IMR-90 (cell line): ENCODE measurements around the gene UNC93B1. TPM values are rescaled to one million over a fixed set of nuclear protein-coding genes. Genes with fewer than 3 reads are reported as not detected.

Source experiments
- ATAC-seq: fragments of 200-7000 bp; cut with Tn5 transposase; 2 replicates; pipeline ENCODE4 v1.9.1; 2020; ENCODE audit warnings: low read depth, mild to moderate bottlenecking, moderate library complexity
- BruUV-seq: library from RNA; stranded (reverse); fragments of 400-500 nt; replicated peaks from 2 replicates; lab custom pipeline; 2021; lab: Mats Ljungman, UMichigan
- CTCF ChIA-PET: fragments of 300-600 bp; formaldehyde crosslinking; extraction: SDS; loops from one replicate; lab custom pipeline; 2021; ENCODE audit warnings: antibody characterized with exemption; lab: Yijun Ruan, JAX
- POLR2A ChIA-PET: fragments of 300-600 bp; sonication (Branson Sonifier 250); formaldehyde crosslinking; loops from one replicate; lab custom pipeline; 2022; ENCODE audit warnings: antibody characterized with exemption; ENCODE audit not compliant: unreplicated experiment; lab: Charles Lee
- DNase-seq: peaks from one replicate; pipeline ENCODE4 v3.0.0; 2013
- H2AFZ ChIP-seq: replicated peaks from 2 replicates; pipeline ENCODE3; 2013; ENCODE audit warnings: low read length, mild to moderate bottlenecking; ENCODE audit not compliant: poor library complexity
- H2AK5ac ChIP-seq: 2 replicates; pipeline ENCODE4 v1.6.1; 2013; ENCODE audit warnings: low read depth, low read length, inconsistent platforms
- H2AK9ac ChIP-seq: replicated peaks from 2 replicates; pipeline ENCODE3; 2013; ENCODE audit warnings: mild to moderate bottlenecking, low read depth, low read length, moderate library complexity; ENCODE audit not compliant: poor library complexity
- H2BK120ac ChIP-seq: 2 replicates; pipeline ENCODE4 v1.6.1; 2013; ENCODE audit warnings: low read depth, low read length, inconsistent platforms
- H2BK15ac ChIP-seq: 3 replicates; pipeline ENCODE4 v1.6.1; 2013; ENCODE audit warnings: low read depth, low read length, inconsistent platforms
- H2BK20ac ChIP-seq: 2 replicates; pipeline ENCODE4 v1.6.1; 2013; ENCODE audit warnings: low read depth, mild to moderate bottlenecking, inconsistent platforms, low read length, moderate library complexity
- H2BK5ac ChIP-seq: 2 replicates; pipeline ENCODE4 v1.6.1; 2013; ENCODE audit warnings: mild to moderate bottlenecking, low read depth, low read length, inconsistent platforms; ENCODE audit not compliant: poor library complexity, severe bottlenecking
- H3K14ac ChIP-seq: replicated peaks from 2 replicates; pipeline ENCODE4 v1.6.1; 2013; ENCODE audit warnings: low read depth, low read length, inconsistent platforms
- H3K18ac ChIP-seq: 2 replicates; pipeline ENCODE4 v1.6.1; 2013; ENCODE audit warnings: low read depth, low read length, control low read depth
- H3K23ac ChIP-seq: 2 replicates; pipeline ENCODE4 v1.6.1; 2013; ENCODE audit warnings: low read depth, low read length, inconsistent platforms
- H3K27ac ChIP-seq: 2 replicates; pipeline ENCODE4 v1.5.1; 2013; ENCODE audit warnings: mild to moderate bottlenecking, control low read depth, low read length; ENCODE audit not compliant: insufficient read depth
- H3K27me3 ChIP-seq: 2 replicates; pipeline ENCODE4 v1.6.1; 2013; ENCODE audit warnings: low read length; ENCODE audit not compliant: control insufficient read depth, insufficient read depth
- H3K36me3 ChIP-seq: 2 replicates; pipeline ENCODE4 v1.6.1; 2013; ENCODE audit warnings: low read length, mixed read lengths; ENCODE audit not compliant: control insufficient read depth, insufficient read depth
- H3K4ac ChIP-seq: 2 replicates; pipeline ENCODE4 v1.6.1; 2013; ENCODE audit warnings: low read depth, low read length, inconsistent platforms
- H3K4me1 ChIP-seq: 2 replicates; pipeline ENCODE4 v1.6.1; 2013; ENCODE audit warnings: low read length, mixed read lengths; ENCODE audit not compliant: control insufficient read depth, insufficient read depth
- H3K4me2 ChIP-seq: 2 replicates; pipeline ENCODE4 v1.6.1; 2013; ENCODE audit warnings: low read depth, mild to moderate bottlenecking, control low read depth, low read length, moderate library complexity
- H3K4me3 ChIP-seq: 2 replicates; pipeline ENCODE4 v1.5.1; 2013; ENCODE audit warnings: low read depth, mild to moderate bottlenecking, control low read depth, low read length, moderate library complexity; ENCODE audit not compliant: insufficient read depth
- H3K56ac ChIP-seq: 2 replicates; pipeline ENCODE4 v1.6.1; 2013; ENCODE audit warnings: low read length, inconsistent platforms; ENCODE audit not compliant: insufficient read depth; ENCODE audit errors: extremely low read depth
- H3K79me1 ChIP-seq, 2 experiments: 2 replicates each; pipeline ENCODE4 v1.6.1; 2013; ENCODE audit warnings: low read length in 2 of 2, inconsistent platforms in 1 of 2, low read depth in 1 of 2
- H3K9ac ChIP-seq: 2 replicates; pipeline ENCODE4 v1.6.1; 2013; ENCODE audit warnings: low read depth, low read length, control low read depth
- H3K9me1 ChIP-seq: 2 replicates; pipeline ENCODE4 v1.6.1; 2013; ENCODE audit warnings: low read length, inconsistent platforms; ENCODE audit not compliant: insufficient read depth
- H3K9me3 ChIP-seq: 2 replicates; pipeline ENCODE4 v1.6.1; 2013; ENCODE audit warnings: low read length; ENCODE audit not compliant: control insufficient read depth, insufficient read depth
- H4K20me1 ChIP-seq: 2 replicates; pipeline ENCODE4 v1.6.1; 2013; ENCODE audit warnings: low read length, inconsistent platforms; ENCODE audit not compliant: insufficient read depth
- H4K5ac ChIP-seq: 2 replicates; pipeline ENCODE4 v1.6.1; 2013; ENCODE audit warnings: mild to moderate bottlenecking, low read depth, low read length, control low read depth
- H4K8ac ChIP-seq, 2 experiments: 2 replicates each; pipeline ENCODE4 v1.6.1; 2013; ENCODE audit warnings: low read depth in 2 of 2, low read length in 2 of 2, control low read depth in 1 of 2, inconsistent platforms in 1 of 2
- H4K91ac ChIP-seq: 2 replicates; pipeline ENCODE4 v1.6.1; 2013; ENCODE audit warnings: low read depth, low read length, inconsistent platforms; ENCODE audit not compliant: insufficient read depth
- RCOR1 ChIP-seq: IDR thresholded peaks from 2 replicates; pipeline ENCODE4 v1.6.1; 2012; ENCODE audit warnings: mild to moderate bottlenecking, low read length, improper control_type of control experiment; ENCODE audit not compliant: insufficient replicate concordance
- RFX5 ChIP-seq: IDR thresholded peaks from 2 replicates; pipeline ENCODE4 v1.8.0; 2012; ENCODE audit warnings: low read depth, mild to moderate bottlenecking, low read length, moderate library complexity
- WGBS, 2 experiments: methylation state at CpG; one replicate each; pipeline versions ENCODE4 v1.1.5 to v1.1.7; 2013; ENCODE audit warnings: missing lambda C conversion rate in 2 of 2; ENCODE audit not compliant: insufficient read length in 1 of 2; ENCODE audit errors: extremely low coverage in 2 of 2; 5-methylcytosine and 5-hydroxymethylcytosine counted together
- dilution Hi-C: fragments of 300-500 bp; cut with HindIII; formaldehyde crosslinking; loops from one replicate; pipeline ENCODE4 v1.14.3; 2018; ENCODE audit warnings: low sequenced_read_pairs; ENCODE audit not compliant: unreplicated experiment
- in situ Hi-C: fragments of 300-500 bp; cut with MboI; formaldehyde crosslinking; loops from 3 replicates; pipeline ENCODE4 v1.14.3; 2019; ENCODE audit warnings: low sequenced_read_pairs, inconsistent platforms, mixed read lengths
- intact Hi-C: fragments of 100-400 bp; cut with micrococcal nuclease; formaldehyde crosslinking; loops from 2 replicates; pipeline ENCODE4 v1.10.0; 2022
- polyA plus RNA-seq, 3 experiments: library from polyadenylated mRNA; depleted of rRNA; stranded (reverse); fragments of >200 nt; gene quantifications; 2 replicates each; pipeline ENCODE4 v1.2.3, GENCODE V29; 2012; ENCODE audit warnings: low replicate concordance in 1 of 3
- total RNA-seq: library from RNA; depleted of rRNA; stranded (reverse); fragments of >200 nt; gene quantifications from 2 replicates; pipeline ENCODE4 v1.2.3, GENCODE V29; 2012

The UNC93B1 gene
- total and polyA plus RNA-seq, 2 of the 4 experiments (the other 2 are of a cell fraction) = 10.9 to 19.2 TPM

DNA sequence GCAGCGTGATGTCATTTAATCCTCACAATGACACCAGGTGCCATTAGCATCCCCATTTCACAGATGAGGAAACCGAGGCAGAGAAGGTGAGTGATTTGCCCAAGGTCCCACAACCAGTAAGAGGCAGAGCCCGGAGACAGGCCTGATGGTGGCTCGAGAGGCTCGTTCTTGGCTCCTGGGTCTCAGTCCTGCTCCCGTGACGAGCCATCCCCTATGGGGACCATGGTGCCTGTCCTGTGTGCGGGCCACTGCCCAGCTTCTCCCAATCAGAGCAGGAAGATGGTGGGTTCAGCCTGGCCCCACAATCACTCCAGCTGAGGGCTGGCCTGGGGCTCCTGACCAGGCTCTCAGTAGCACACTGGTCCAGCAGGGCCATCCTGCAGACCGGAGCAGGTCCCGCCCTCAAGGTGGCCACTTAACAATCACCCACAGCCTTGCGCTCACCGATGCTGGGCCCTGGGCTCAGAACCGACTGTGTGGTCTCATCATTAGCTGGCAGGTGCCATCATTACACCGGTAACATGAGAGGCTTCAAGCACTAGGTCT is 9.8 kb upstream of the UNC93B1 start:
- Histone ChIP-seq H3K4me3 (no peak overlapping the region), H2BK15ac (peak overlapping the region; percentile 91; the same call in 2 of the 3 replicates), H2BK120ac (peak overlapping the region; percentile 93), H3K27ac (peak overlapping the region; percentile 78), H3K4ac (peak overlapping the region; percentile 96), H2AK5ac (peak overlapping the region; percentile 95), H2AFZ (peak overlapping the region; percentile 80), H3K79me1 (peaks cover 23 to 45% of the 10 kb centered on the region in 2 experiments; a peak in 3 of 4 replicates), H3K9ac (peak overlapping the region; percentile 1; the same call in 1 of the 2 replicates), H2AK9ac (peak overlapping the region; percentile 100), H2BK20ac (peak overlapping the region; percentile 93), H3K56ac (peak overlapping the region; percentile 55), H4K5ac (peak overlapping the region; percentile 77), H4K20me1 (no peaks in the 10 kb centered on the region), H2BK5ac (peak overlapping the region; percentile 92), H3K27me3 (no peaks in the 10 kb centered on the region), H3K36me3 (no peaks in the 10 kb centered on the region), H3K4me1 (peaks cover 47% of the 10 kb centered on the region), H3K14ac (peak overlapping the region; percentile 78), H3K9me1 (peaks cover 35% of the 10 kb centered on the region), H4K91ac (peak overlapping the region; percentile 93), H3K4me2 (peak overlapping the region; percentile 44), H3K18ac (peak overlapping the region; percentile 70), H4K8ac (peak overlapping the region; percentile 37 to 88), H3K9me3 (no peaks in the 10 kb centered on the region), H3K23ac (peak overlapping the region; percentile 70; the same call in 1 of the 2 replicates)
- 92% methylated on average over 7 of the region's 14 CpGs; no CpG with 5 or more reads in 1 of the 2 experiments for WGBS, 2 experiments
- DNase-seq (no peak), ATAC-seq (no peak)
- ChIA-PET POLR2A (interaction anchor here (0.6 kb wide), 1 partner anchor 18 kb away, joined by 3 read pairs; no protein-coding TSS in a partner anchor), CTCF (no interaction called here)
- BruUV-seq = no TSS peak
- in situ Hi-C loops = no loop called here
- TF ChIP-seq RCOR1 (peak; percentile 72), RFX5 (no peak)
- dilution Hi-C loops = no loop called here
- intact Hi-C loops = loop anchor here (5.0 kb wide), 2 partner anchors 104 to 194 kb away; no protein-coding TSS in a partner anchor
